SK-N-SH treated with all-trans-retinoic acid at 6 μM for 48 hours (cell line): ENCODE results near the gene DCAF4L1.

Source experiments
- ARNTL ChIP-seq: fragments of 450-650 bp; formaldehyde crosslinking; IDR thresholded peaks from 2 replicates; pipeline ENCODE4 v1.5.0; 2020; ENCODE audit warnings: low read depth, mild to moderate bottlenecking, moderate library complexity, borderline replicate concordance
- BACH2 ChIP-seq: fragments of 250-450 bp; sonication (Bioruptor Pico); IDR thresholded peaks from 2 replicates; pipeline ENCODE4 v1.9.0; 2021; ENCODE audit warnings: mild to moderate bottlenecking, borderline replicate concordance
- CREB5 ChIP-seq: fragments of 250-450 bp; sonication (Bioruptor Pico); IDR thresholded peaks from 2 replicates; pipeline ENCODE4 v1.5.1; 2020; ENCODE audit warnings: low read depth, mild to moderate bottlenecking, moderate library complexity
- CSDC2 ChIP-seq: fragments of 250-450 bp; sonication (Bioruptor Pico); IDR thresholded peaks from 2 replicates; pipeline ENCODE4 v1.5.0; 2020; ENCODE audit warnings: mild to moderate bottlenecking, moderate library complexity
- ESRRG ChIP-seq: fragments of 250-450 bp; sonication (Bioruptor Pico); IDR thresholded peaks from 2 replicates; pipeline ENCODE4 v1.6.1; 2021; ENCODE audit warnings: mild to moderate bottlenecking
- ISL1 ChIP-seq: fragments of 250-450 bp; sonication (Bioruptor Pico); IDR thresholded peaks from 2 replicates; pipeline ENCODE4 v2.1.2; 2022; ENCODE audit warnings: mild to moderate bottlenecking, moderate library complexity
- OSR1 ChIP-seq: fragments of 250-450 bp; sonication (Bioruptor Pico); IDR thresholded peaks from 2 replicates; pipeline ENCODE4 v1.8.0; 2022; ENCODE audit warnings: moderate library complexity, mild to moderate bottlenecking, inconsistent platforms
- PATZ1 ChIP-seq: fragments of 250-450 bp; sonication (Bioruptor Pico); IDR thresholded peaks from 2 replicates; pipeline ENCODE4 v1.8.0; 2020; ENCODE audit warnings: mild to moderate bottlenecking, moderate library complexity, borderline replicate concordance
- SNAI2 ChIP-seq: fragments of 250-450 bp; sonication (Bioruptor Pico); IDR thresholded peaks from 2 replicates; pipeline ENCODE4 v1.5.0; 2020; ENCODE audit warnings: mild to moderate bottlenecking, moderate library complexity
- TOX ChIP-seq: fragments of 250-450 bp; sonication (Bioruptor Pico); IDR thresholded peaks from 2 replicates; pipeline ENCODE4 v1.8.0; 2021; ENCODE audit warnings: mild to moderate bottlenecking, moderate library complexity, borderline replicate concordance
- TSHZ2 ChIP-seq: fragments of 250-450 bp; sonication (Bioruptor Pico); IDR thresholded peaks from 2 replicates; pipeline ENCODE4 v1.5.0; 2020; ENCODE audit warnings: mild to moderate bottlenecking, moderate library complexity
- ZFP3 ChIP-seq: fragments of 250-450 bp; sonication (Bioruptor Pico); IDR thresholded peaks from 2 replicates; pipeline ENCODE4 v1.5.0; 2020; ENCODE audit warnings: mild to moderate bottlenecking, moderate library complexity
- ZFP30 ChIP-seq: fragments of 450-650 bp; formaldehyde crosslinking; IDR thresholded peaks from 2 replicates; pipeline ENCODE4 v1.5.0; 2022; ENCODE audit warnings: mild to moderate bottlenecking, moderate library complexity
- ZNF8 ChIP-seq: fragments of 450-650 bp; formaldehyde crosslinking; IDR thresholded peaks from 2 replicates; pipeline ENCODE4 v1.5.0; 2020; ENCODE audit warnings: mild to moderate bottlenecking, moderate library complexity

GRCh38 chr4:41964401-41964800, 17.2 kb upstream of the DCAF4L1 start:
- TF ChIP-seq CSDC2 (CRISPR knock-in tag) (no peak), ARNTL (CRISPR knock-in tag) (no peak), PATZ1 (CRISPR knock-in tag) (no peak), SNAI2 (CRISPR knock-in tag) (no peak), ISL1 (no peak), ESRRG (CRISPR knock-in tag) (no peak), TOX (CRISPR knock-in tag) (no peak), ZFP3 (CRISPR knock-in tag) (no peak), ZFP30 (CRISPR knock-in tag) (no peak), CREB5 (CRISPR knock-in tag) (no peak), OSR1 (CRISPR knock-in tag) (no peak), BACH2 (CRISPR knock-in tag) (no peak), TSHZ2 (CRISPR knock-in tag) (no peak), ZNF8 (CRISPR knock-in tag) (no peak)
